Measurements from ENCODE around the gene LDLR.

GRCh38 chr19:11111771-11112144, 22.5 kb downstream of the LDLR start:
- TF ChIP-seq CTCF (IDR thresholded peaks at IDR 0.05) (no peak), POLR2A (IDR thresholded peaks at IDR 0.05) (no peak)
